Measurements from ENCODE around the gene TPM4.
"Not testable (repeated sequence)": the region's sequence is repeated elsewhere in the genome, so short reads cannot be mapped to it uniquely, and the experiment has no call there.

The TPM4 gene

DNA sequence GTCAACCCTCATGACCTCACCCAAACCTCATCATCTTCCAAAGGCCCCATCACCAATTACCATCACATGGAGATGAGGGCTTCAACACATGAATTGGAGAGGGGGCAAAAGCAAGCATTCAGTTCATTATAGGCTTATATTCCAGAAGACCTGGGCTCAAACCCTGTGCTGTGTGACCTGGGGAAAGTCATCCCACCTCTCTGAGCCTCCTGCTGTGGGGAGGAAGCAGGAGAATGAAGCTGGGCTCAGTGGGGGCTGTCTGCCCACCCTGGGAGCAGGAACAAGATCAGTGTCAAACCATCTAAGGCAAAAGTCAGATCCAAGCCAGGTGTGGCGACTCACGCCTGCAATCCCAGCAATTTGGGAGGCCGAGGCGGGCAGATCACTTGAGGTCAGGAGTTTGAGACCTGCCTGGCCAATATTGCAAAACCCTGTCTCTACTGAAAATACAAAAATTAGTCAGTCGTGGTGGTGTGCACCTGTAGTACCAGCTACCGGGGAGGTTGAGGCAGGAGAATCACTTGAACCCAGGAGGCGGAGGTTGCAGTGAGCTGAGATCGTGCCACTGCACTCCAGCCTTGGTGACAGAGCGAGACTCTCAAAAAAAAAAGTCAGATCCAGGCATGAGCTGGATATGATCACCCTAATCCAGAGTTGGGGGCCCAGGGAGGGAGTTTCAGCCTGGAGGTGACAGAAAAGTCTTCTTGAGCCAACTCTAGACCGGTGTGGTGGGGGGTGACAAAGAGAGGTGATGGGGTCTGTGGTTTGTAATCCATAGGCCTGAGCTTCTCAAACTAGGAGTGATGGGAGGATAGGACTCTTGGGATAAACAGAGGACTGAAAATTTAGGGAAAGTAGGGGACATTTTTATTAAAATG, 1.6 kb upstream of the TPM4 start:
- H3K36me3 Mint-ChIP-seq = no peaks in the 10 kb centered on the region
- H3K4me1 Mint-ChIP-seq (ENCODE audit: low read depth) = peaks cover 58% of the 10 kb centered on the region
- H3K4me3 Mint-ChIP-seq = peak overlapping the region; percentile 86
- no peaks in the 10 kb centered on the region for H3K9me3 Mint-ChIP-seq (ENCODE audit: low read depth)
- peak overlapping the region; percentile 83 for H3K27ac Mint-ChIP-seq
- H3K27me3 Mint-ChIP-seq = no peaks in the 10 kb centered on the region

GRCh38 chr19:16075430-16076153, 703 bp upstream of the TPM4 start:
- Mint-ChIP-seq H3K27ac (peak overlapping the region; percentile 83), H3K4me1 (ENCODE audit: low read depth) (peaks cover 64% of the 10 kb centered on the region), H3K9me3 (ENCODE audit: low read depth) (no peaks in the 10 kb centered on the region), H3K36me3 (no peaks in the 10 kb centered on the region), H3K27me3 (no peaks in the 10 kb centered on the region), H3K4me3 (peak overlapping the region; percentile 86)

- Mint-ChIP-seq H3K9me3 (ENCODE audit: low read depth) (no peaks in the 10 kb centered on the region), H3K4me1 (ENCODE audit: low read depth) (peaks cover 73% of the 10 kb centered on the region), H3K36me3 (no peaks in the 10 kb centered on the region), H3K27me3 (no peaks in the 10 kb centered on the region), H3K4me3 (peak overlapping the region; percentile 76), H3K27ac (peak overlapping the region; percentile 97)
Observed at GRCh38 chr19:16076958-16077611, 790 bp downstream of the TPM4 start.

DNA sequence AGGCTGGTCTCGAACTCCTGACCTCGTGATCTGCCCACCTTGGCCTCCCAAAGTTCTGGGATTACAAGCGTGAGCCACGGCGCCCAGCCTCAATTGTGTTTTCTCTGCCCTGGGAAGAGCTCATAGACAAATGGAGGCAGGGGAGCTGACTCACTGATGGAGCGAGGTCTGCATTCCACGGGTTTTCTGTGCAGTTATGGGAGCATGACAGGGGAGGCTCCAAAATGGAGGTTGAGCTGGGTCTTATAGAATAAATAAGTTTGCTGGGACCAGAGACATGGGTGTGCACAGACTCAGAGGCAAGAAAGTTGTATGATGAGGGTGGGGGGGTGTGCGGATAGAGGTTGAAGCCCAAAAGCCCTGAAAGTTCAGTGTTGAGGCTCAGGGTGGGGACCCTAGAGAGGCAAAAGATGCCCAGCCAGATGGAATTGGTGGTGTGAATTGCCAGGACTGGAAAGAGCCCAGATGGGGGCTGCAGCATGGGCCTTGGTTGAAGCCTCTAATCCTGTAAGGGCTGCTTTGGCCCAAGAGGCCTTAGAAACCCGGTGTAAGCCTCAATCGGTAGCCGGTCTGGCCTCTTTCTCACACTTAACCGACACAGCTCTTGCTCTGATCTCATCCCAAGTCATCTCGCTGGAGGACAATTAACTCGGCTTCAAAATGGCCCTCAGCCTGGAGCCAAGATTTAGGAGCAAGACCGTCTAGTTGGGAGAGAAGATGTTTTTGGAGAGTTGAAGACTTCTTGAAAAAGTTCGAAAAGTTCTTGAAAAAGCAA, 1.9 kb downstream of the TPM4 start:
- peak overlapping the region; percentile 97 for H3K27ac Mint-ChIP-seq
- peak overlapping the region; percentile 76 for H3K4me3 Mint-ChIP-seq
- no peaks in the 10 kb centered on the region for H3K9me3 Mint-ChIP-seq (ENCODE audit: low read depth)
- no peaks in the 10 kb centered on the region for H3K27me3 Mint-ChIP-seq
- no peaks in the 10 kb centered on the region for H3K36me3 Mint-ChIP-seq
- peaks cover 64% of the 10 kb centered on the region for H3K4me1 Mint-ChIP-seq (ENCODE audit: low read depth)

GRCh38 chr19:16078759-16079707, 2.7 kb downstream of the TPM4 start:
- H3K27me3 Mint-ChIP-seq = no peaks in the 10 kb centered on the region
- peaks cover 60% of the 10 kb centered on the region for H3K4me1 Mint-ChIP-seq (ENCODE audit: low read depth)
- peak overlapping the region; percentile 76 for H3K4me3 Mint-ChIP-seq
- H3K27ac Mint-ChIP-seq = peak overlapping the region; percentile 97
- H3K9me3 Mint-ChIP-seq (ENCODE audit: low read depth) = no peaks in the 10 kb centered on the region
- no peaks in the 10 kb centered on the region for H3K36me3 Mint-ChIP-seq

GRCh38 chr19:16084067-16084685, 7.9 kb downstream of the TPM4 start:
- Mint-ChIP-seq H3K27ac (peak overlapping the region; percentile 83), H3K27me3 (no peaks in the 10 kb centered on the region), H3K9me3 (ENCODE audit: low read depth) (no peaks in the 10 kb centered on the region), H3K4me1 (ENCODE audit: low read depth) (peaks cover 51% of the 10 kb centered on the region), H3K36me3 (peaks cover 13% of the 10 kb centered on the region), H3K4me3 (peak overlapping the region; percentile 44)

DNA sequence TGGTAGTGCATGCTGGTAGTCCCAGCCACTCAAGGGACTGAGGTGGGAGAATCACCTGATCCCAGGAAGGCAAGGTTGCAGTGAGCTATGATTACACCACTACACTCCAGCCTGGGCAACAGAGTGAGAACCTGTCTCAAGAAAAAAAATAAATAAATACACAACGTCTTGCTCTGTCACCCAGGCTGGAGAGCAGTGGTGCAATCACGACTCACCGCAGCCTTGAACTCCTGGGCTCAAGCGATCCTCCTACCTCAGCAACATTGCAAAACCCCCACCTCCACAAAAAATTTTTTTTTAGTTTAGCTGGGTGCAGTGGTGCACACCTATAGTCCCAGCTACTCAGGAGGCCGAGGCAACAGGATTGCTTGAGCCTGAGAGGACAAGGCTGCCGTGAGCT, 8.8 kb downstream of the TPM4 start:
- H3K9me3 Mint-ChIP-seq (ENCODE audit: low read depth) = no peaks in the 10 kb centered on the region
- H3K4me1 Mint-ChIP-seq (ENCODE audit: low read depth) = peaks cover 44% of the 10 kb centered on the region
- peaks cover 13% of the 10 kb centered on the region for H3K36me3 Mint-ChIP-seq
- H3K27ac Mint-ChIP-seq = peak overlapping the region; percentile 93
- peak overlapping the region; percentile 13 for H3K4me3 Mint-ChIP-seq
- no peaks in the 10 kb centered on the region for H3K27me3 Mint-ChIP-seq

GRCh38 chr19:16087404-16087803, 11.1 kb downstream of the TPM4 start:
- Mint-ChIP-seq H3K4me1 (ENCODE audit: low read depth) (peaks cover 30% of the 10 kb centered on the region), H3K36me3 (peaks cover 13% of the 10 kb centered on the region)
- not testable (repeated sequence) for H3K27ac Mint-ChIP-seq; H3K4me3 Mint-ChIP-seq; H3K27me3 Mint-ChIP-seq; H3K9me3 Mint-ChIP-seq (ENCODE audit: low read depth)

DNA sequence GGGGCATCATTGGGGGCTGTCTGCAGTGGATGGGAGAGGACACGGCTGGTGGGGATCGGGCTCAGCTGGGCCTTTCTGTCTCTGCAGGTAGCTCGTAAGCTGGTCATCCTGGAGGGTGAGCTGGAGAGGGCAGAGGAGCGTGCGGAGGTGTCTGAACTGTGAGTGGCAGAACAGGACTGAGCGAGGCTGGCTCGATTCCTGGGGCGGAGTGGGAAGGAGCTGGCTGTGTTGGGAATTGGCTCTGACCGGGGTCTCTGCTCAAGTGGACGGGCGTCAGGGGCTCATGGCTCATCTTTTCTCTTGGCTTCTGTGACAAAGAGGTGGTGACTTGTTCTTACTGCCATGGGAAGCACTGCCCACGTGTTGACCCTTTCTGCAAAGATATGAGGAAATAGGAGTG, 11.6 kb downstream of the TPM4 start:
- Mint-ChIP-seq H3K4me1 (ENCODE audit: low read depth) (peaks cover 30% of the 10 kb centered on the region), H3K4me3 (no peak overlapping the region), H3K27me3 (no peaks in the 10 kb centered on the region), H3K9me3 (ENCODE audit: low read depth) (no peaks in the 10 kb centered on the region), H3K36me3 (peaks cover 13% of the 10 kb centered on the region), H3K27ac (peak overlapping the region; percentile 64)

GRCh38 chr19:16088351-16089009, 12.2 kb downstream of the TPM4 start:
- H3K27ac Mint-ChIP-seq = peak overlapping the region; percentile 73
- H3K36me3 Mint-ChIP-seq = peaks cover 14% of the 10 kb centered on the region
- H3K4me1 Mint-ChIP-seq (ENCODE audit: low read depth) = peaks cover 28% of the 10 kb centered on the region
- no peak overlapping the region for H3K4me3 Mint-ChIP-seq
- H3K9me3 Mint-ChIP-seq (ENCODE audit: low read depth) = no peaks in the 10 kb centered on the region
- no peaks in the 10 kb centered on the region for H3K27me3 Mint-ChIP-seq

- Mint-ChIP-seq H3K27me3 (no peaks in the 10 kb centered on the region), H3K36me3 (peaks cover 16% of the 10 kb centered on the region), H3K4me1 (ENCODE audit: low read depth) (peaks cover 31% of the 10 kb centered on the region), H3K27ac (peak overlapping the region; percentile 73), H3K9me3 (ENCODE audit: low read depth) (no peaks in the 10 kb centered on the region), H3K4me3 (no peak overlapping the region)
Observed at GRCh38 chr19:16089010-16089846, 12.9 kb downstream of the TPM4 start.

Data from activated naive CD8-positive, alpha-beta T cell (primary cell).